Measurements from ENCODE around the gene EPS8L2.

The EPS8L2 gene

DNA sequence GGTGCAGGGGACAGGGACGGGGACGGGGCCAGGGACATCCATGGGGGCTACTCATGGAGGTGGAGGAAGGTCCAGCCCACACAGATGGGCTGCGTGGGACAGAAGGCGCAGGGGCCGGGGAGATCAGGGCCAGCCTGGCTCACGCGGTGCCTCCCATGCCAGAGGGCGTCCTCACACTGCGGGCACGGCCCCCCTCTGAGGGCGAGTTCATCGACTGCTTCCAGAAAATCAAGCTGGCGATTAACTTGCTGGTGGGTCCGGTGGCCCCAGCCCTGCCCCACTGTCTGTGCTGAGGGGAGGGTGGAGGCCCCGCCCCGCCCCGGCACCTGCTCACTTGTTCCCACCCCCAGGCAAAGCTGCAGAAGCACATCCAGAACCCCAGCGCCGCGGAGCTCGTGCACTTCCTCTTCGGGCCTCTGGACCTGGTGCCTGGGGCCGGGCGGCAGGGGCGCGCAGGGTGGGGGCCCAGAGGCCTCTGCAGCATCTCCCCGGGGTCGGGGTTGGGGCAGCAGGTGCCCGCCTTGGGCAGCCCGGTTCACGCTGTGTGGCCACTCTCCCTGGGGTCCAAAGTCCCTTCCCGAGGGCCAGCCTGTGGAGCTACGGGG, 15.8 kb downstream of the EPS8L2 start:
- TF ChIP-seq, protein P1, sequence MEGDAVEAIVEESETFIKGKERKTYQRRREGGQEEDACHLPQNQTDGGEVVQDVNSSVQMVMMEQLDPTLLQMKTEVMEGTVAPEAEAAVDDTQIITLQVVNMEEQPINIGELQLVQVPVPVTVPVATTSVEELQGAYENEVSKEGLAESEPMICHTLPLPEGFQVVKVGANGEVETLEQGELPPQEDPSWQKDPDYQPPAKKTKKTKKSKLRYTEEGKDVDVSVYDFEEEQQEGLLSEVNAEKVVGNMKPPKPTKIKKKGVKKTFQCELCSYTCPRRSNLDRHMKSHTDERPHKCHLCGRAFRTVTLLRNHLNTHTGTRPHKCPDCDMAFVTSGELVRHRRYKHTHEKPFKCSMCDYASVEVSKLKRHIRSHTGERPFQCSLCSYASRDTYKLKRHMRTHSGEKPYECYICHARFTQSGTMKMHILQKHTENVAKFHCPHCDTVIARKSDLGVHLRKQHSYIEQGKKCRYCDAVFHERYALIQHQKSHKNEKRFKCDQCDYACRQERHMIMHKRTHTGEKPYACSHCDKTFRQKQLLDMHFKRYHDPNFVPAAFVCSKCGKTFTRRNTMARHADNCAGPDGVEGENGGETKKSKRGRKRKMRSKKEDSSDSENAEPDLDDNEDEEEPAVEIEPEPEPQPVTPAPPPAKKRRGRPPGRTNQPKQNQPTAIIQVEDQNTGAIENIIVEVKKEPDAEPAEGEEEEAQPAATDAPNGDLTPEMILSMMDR (IDR thresholded peaks at IDR 0.05; ENCODE audit: control insufficient read depth, extremely low read depth, insufficient read depth), result no peak
- DNase-seq (ENCODE audit: low read depth), result no peak
- no peak overlapping the region for H3K4me3 ChIP-seq (ENCODE audit: low read depth, low read length)

DNA sequence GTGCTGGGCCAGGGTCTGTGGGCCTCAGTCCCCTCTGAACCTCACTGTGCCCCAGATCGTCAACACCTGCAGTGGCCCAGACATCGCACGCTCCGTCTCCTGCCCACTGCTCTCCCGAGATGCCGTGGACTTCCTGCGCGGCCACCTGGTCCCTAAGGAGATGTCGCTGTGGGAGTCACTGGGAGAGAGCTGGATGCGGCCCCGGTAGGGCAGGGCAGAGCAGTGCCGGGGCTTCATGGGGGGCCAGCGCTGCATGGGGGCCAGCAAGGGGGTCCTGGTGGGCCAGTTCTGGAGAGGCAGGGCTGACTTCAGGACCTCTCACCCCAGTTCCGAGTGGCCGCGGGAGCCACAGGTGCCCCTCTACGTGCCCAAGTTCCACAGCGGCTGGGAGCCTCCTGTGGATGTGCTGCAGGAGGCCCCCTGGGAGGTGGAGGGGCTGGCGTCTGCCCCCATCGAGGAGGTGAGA, 16.3 kb downstream of the EPS8L2 start:
- TF ChIP-seq, protein P1 (IDR thresholded peaks at IDR 0.05; ENCODE audit: control insufficient read depth, extremely low read depth, insufficient read depth), result no peak
- no peak overlapping the region for H3K4me3 ChIP-seq (ENCODE audit: low read depth, low read length)
- DNase-seq (ENCODE audit: low read depth), result no peak

DNA sequence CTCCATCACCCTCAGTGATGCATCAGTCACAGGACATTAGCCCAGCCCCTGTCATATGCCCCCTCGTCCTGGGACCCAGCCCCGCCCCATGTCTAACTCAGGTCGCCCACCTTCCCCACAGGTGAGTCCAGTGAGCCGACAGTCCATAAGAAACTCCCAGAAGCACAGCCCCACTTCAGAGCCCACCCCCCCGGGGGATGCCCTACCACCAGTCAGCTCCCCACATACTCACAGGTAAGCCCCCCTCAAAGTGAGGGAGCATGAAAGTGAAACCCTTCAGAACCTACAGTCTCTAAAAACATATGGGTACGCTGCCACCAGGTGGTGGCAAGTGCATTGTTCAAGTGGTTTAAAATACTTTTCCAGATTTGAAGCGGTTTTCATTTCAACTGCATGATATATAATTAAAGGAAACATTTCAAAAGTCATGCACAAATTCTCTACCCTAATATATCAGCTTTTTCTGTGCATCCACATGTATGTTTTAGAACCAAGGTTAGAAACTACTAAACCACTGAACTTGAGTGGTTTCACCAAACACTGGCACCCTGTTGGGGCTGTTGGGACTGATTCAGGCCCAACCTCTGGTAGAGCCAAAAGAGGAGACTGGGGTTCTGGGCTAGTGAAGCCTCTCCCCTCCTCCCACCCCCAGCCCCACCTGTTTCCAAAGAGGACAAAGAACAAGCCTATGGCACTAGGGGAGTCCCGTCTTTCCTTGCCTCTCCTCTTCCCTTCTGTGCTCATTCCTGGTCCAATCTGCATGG, 17.3 kb downstream of the EPS8L2 start:
- no peak for DNase-seq (ENCODE audit: low read depth)
- H3K4me3 ChIP-seq (ENCODE audit: low read depth, low read length), result no peak overlapping the region
- TF ChIP-seq, protein P1 (IDR thresholded peaks at IDR 0.05; ENCODE audit: control insufficient read depth, extremely low read depth, insufficient read depth), result peak; percentile 46

DNA sequence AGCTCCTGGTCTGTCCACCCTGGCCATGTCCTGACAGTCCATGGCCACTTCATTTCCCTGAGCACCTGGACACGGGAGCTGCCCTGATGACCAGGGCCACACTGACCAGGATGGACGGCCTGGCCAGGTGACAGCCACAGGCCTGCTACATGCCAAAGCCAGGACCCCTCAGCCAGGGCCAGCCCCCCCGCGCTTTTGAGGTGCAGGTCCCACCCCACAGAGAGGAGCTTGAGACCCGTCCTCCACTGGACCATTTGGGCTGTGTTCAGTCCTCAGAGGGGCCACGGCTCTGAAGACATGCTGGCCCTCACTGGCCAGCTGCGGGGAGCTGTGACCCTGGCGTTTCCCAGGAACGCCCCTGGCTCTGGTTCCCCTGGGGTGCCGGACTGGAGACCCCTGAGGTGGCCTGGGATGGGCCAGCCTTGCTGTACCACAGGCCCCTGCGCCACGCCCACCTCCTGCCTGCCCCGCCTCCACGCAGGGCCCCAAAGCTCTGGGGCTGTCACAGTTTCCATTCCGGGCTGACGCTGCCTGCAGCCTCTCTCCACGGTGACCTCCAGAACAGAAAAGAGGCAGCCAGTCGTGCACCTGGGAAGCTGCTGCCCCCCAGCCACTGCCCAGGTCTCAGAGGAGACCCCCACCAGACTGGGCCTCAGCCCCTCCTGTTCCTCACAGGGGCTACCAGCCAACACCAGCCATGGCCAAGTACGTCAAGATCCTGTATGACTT, 18.2 kb downstream of the EPS8L2 start:
- no peak overlapping the region for H3K4me3 ChIP-seq (ENCODE audit: low read depth, low read length)
- DNase-seq (ENCODE audit: low read depth), result no peak
- TF ChIP-seq, protein P1 (IDR thresholded peaks at IDR 0.05; ENCODE audit: control insufficient read depth, extremely low read depth, insufficient read depth), result no peak

DNA sequence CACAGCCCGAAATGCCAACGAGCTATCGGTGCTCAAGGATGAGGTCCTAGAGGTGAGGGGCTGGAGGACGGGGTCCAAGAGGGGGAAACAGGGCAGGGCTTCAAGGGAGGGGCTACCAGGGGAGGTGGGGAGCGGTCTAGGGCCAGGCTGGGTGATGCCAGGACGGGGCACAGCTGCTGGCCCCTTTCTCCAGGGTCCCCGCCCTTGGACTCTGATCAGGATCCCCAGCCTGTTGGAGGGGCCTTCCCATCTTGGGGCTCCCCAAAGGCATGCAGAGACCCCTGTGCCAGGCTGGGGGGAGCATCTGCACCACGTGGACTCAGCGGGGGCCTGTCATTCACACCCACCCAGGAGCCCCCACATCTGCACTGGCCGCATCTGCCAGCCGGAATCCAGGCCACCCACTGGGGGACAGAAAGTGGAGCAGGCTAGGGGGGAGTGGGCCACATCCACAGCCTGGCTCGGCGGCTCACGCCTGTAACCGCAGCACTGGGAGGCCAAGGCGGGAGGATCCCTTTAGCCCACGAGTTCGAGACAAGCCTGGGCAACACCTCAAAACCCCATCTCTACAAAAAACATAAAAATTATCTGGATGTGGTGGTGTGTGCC, 18.9 kb downstream of the EPS8L2 start:
- TF ChIP-seq, protein P1 (IDR thresholded peaks at IDR 0.05; ENCODE audit: control insufficient read depth, extremely low read depth, insufficient read depth), result no peak
- H3K4me3 ChIP-seq (ENCODE audit: low read depth, low read length), result no peak overlapping the region
- no peak for DNase-seq (ENCODE audit: low read depth)

DNA sequence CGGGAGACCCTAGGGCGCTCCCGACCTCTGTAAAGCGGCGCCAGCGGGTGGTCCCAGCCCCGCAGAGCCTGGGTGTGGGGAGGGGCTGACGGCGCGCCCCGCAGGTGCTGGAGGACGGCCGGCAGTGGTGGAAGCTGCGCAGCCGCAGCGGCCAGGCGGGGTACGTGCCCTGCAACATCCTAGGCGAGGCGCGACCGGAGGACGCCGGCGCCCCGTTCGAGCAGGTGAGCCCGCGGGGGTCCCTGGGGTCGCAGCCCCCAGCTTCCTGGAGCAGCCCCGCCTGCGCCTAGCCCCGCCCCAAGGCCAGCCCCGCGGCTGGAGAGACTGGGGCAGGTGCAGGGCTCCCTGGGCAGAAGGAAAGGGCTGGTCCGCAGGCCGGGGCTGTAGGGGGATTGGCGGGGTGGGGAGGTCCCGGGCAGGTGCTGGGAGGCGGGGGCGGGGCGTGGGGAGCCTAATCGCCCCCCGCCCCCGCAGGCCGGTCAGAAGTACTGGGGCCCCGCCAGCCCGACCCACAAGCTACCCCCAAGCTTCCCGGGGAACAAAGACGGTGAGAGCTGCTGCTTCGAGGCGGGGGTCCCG, 19.7 kb downstream of the EPS8L2 start:
- TF ChIP-seq, protein P1 (IDR thresholded peaks at IDR 0.05; ENCODE audit: control insufficient read depth, extremely low read depth, insufficient read depth), result no peak
- no peak for DNase-seq (ENCODE audit: low read depth)
- no peak overlapping the region for H3K4me3 ChIP-seq (ENCODE audit: low read depth, low read length)
